GM21825 (cell line): Measurements from ENCODE around the gene RMRP.

Experiments
- ATAC-seq: cut with Tn5 transposase; IDR thresholded peaks from one replicate; pipeline ENCODE4 v1.9.1; 2021; ENCODE audit warnings: mild to moderate bottlenecking, moderate library complexity; ENCODE audit not compliant: unreplicated experiment

Gene RMRP

DNA sequence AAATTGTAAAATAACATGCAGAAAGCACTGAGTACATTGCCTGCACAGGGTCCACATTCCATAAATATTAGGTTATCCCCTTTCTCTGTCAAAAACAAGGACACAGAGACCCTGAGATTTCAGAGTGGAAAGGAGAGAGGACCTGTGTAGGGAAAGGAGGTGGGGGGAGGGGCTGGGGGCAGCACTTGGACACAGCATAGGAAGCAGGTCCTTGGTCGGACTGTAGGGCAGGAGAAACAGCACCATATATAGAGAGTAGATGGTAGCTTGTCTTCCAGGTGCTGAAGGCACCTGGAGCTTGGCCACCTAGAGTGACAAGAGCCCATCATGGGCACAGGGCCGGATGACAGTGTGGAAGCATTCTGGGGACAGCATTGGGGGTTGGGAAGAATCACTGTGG, 29.5 kb upstream of the RMRP start:
- no peak for ATAC-seq

DNA sequence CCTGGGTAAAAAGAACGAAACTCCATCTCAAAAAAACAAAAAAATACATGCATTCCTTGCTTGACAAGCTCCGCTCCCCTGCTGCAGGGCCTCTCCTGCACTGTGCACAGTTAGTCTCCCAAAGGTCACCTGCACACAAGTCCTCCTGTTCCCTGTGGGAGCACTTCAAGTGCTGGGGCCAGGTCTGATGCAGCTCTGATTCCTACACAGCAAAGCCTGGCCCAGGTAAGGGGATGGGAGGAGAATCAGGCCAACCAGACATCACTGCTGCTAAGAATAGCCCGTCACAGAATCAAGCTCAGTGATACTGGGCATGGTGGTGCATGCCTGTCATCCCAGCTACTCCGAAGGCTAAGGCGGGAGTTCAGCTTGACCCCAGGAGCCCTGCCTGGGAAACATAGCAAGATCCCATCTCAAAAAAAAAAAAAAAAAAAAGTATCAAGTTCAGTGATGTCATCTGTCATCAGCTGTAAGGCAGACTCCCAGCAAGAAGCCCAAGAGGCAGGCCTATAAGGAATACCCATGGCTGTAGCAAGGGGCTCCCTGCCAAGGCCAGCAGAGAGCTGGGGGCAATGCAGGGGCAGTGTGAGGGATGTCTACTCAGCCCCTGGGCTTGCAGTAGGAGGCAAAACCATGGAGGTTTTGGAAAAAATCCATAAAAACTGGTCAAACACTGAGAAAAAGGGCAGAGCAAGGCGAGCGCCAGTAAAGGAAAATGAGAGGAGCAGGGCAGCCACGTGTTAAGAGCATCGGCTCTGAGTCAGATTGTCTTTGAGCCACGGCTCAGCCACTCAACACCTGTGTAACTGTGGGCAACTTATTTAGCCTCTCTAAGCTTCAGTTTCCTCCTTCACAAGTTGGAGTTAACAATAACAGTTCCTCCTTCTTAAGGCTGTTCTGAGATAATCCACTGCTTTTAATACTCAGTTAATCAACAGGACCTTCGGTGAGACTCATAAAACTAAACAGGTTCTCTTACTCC, 28.7 kb upstream of the RMRP start:
- ATAC-seq, result no peak

DNA sequence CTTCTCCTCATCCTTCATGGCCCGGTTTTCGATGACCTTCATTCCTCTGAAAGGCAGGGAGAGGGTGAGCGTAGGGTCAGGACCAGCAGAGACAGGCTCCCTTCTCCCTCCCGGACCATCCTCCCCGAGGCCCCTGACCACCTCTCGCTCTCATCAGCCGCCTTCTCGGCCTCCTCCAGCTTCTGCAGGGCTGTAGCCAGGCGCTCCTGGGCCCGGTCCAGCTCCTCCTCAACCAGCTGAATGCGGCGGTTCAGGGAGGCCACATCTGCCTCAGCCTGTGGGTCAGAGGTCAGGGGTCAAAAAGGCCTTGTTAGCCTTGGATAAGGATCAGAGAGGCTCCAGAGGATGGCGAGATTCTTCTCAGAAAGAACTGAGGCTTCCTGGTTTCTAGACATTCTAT, 27.7 kb upstream of the RMRP start:
- ATAC-seq, result no peak

DNA sequence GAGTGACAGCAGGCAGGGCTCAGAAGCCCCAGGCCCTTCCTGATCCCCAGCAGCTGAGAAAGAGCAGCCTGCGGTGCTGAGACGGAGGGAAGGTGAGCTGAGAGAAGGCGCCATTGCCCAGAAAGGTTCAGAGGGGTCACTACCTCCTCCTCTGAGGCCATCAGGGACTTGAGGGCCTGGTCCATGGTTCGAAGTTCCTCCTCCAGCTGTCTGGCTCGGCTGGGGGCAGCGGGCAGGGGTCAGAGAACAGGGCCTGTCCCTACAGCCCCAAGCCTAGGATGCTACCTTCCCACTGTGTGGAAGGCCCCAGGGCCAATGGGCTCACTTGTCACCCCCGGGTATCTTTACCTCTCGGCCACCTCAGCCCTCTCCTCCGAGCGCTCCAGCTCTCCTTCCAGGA, 27.1 kb upstream of the RMRP start:
- no peak for ATAC-seq

DNA sequence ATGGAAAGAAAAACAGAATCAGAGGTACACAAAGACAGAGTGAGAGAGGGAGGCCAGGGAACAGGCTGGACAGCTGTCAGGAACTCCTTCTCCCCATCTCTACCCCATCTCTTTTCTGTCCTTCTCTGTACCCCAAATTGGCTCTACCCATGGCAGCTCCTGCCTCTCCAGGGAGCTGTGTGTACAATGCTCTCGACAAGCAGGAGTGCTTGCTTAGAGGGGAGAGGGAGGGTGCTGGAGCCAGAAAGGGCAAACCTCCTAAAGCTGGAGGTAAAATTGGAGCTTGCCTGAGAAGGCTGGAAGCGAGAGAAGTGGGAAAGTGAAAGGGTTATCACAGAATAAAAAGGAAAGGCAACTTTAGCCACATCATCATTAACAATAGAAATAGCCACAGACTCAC, 25.5 kb upstream of the RMRP start:
- ATAC-seq, result no peak

DNA sequence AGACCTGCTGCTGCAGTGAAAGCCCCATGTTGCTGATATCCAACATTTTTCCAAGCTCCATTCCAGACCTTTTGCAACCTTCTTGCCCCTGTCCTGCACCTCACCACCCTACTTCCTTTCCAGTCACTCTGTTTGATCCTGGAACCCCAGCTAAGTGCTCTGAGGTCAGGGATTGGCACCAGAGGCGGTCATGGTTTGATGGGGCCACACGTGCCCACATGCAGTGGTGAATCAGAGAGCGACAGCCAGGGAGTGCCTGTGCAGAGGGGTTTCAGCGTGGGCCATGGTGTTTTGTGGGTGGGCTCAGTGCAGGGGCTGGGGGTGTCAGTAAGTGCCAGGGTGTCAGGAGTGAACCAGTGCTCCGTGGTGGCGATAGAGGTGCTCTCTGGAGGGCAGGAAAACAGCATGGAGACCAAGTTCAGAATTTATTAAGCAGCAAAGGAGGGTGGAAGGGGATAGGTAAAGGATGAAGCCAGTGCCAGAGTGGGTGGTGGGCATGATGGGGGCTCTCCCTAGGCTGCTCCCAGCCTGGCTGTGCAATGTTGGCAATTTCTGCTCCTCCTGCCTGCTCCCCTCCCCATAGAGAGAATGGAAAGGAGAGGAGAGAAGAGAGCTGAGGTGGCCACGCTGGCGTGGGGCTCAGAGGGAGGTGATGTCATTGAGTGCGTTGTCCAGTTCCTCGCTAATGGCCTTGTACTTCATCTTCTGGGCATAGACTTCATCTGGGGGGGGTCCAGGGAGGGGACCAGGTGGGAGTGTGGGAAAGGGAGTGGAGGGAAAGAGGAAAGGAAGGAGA, 24.9 kb upstream of the RMRP start:
- ATAC-seq, result no peak

DNA sequence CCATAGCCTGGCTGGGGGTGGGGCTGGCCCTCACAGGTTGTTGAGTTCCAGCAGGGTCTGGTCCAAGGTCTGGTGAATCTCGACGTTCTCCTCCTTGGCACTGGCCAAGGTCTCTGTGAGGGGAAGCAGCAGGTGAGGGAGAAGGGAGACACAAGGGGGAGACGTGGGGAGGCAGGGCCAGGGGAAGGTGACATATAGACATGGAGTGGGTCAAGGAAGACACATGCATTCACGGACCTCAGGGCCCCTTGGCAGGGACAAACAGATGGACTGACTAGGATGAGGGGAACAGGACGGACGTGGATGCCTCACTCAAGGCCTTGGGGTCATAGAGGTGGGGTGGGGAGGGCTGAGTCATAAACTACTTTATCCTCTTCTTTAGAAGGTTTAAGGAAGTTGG, 24.2 kb upstream of the RMRP start:
- ATAC-seq, result no peak

DNA sequence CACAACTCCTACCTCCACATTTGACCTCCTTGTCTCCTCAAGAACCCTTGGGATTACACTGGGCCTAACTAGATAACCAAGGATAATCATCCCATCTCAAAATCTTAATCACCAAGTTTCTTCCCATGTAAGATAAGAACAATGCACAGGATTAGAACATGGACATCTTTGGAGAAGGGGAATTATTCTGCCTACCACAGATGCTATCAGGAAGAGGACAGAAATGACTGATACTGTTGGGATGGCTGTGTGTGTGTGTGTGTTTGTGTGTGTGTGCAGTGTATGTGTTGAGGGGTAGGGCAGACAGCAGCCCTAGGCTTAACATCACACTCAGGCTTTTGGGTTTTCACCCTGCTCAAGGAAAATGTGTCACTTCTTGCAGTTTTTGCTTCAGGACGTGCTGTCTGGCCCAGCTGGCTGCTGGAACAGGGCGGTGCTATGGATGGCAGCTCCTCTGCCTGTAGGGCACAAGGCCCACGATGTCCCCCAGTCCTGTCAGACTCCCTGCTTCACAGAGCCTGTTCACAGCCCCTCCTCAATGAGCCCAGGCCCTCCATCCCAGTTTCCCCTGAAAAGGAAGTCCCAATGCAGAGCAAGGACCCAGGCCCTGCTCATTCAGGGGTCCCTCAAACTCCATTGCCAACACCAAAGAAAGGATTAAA, 23.7 kb upstream of the RMRP start:
- ATAC-seq, result no peak

DNA sequence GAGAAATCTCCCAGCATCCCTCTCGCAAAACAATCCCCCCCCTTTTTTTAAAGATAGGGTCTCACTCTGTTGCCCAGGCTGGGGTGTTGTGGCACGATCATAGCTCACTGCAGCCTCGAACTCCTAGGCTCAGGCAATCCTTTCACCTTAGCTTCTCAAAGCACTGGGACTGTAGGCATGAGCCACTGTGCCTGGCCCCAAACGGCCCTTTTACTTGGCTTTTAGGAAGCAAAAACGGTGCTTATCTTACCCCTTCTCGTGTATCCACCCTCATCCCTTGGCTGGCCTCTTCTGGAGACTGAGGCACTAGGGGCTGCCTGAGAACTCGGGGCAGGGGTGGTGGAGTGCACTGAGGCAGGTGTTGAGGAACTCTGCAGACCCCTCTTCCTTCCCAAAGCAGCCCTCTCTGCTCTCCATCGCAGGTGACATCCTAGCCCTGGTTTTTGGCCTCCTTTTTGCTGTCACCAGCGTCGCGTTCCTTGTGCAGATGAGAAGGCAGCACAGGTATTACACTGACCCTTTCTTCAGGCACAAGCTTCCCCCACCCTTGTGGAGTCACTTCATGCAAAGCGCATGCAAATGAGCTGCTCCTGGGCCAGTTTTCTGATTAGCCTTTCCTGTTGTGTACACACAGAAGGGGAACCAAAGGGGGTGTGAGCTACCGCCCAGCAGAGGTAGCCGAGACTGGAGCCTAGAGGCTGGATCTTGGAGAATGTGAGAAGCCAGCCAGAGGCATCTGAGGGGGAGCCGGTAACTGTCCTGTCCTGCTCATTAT, 22.7 kb upstream of the RMRP start:
- ATAC-seq, result no peak

DNA sequence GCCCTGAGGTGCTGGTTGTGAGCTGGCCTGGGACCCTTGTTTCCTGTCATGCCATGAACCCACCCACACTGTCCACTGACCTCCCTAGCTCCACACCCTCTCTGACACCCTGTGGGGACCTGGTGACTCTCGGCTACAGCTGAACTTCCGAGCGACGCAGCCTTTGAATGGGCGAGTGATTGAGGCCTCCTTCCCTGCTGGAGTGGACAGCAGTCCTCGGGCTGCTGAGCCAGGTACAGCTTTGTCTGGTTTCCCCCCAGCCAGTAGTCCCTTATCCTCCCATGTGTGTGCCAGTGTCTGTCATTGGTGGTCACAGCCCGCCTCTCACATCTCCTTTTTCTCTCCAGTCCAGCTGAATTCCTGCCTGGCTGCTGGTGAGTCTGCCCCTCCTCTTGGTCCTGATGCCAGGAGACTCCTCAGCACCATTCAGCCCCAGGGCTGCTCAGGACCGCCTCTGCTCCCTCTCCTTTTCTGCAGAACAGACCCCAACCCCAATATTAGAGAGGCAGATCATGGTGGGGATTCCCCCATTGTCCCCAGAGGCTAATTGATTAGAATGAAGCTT, 22.0 kb upstream of the RMRP start:
- ATAC-seq, result no peak

DNA sequence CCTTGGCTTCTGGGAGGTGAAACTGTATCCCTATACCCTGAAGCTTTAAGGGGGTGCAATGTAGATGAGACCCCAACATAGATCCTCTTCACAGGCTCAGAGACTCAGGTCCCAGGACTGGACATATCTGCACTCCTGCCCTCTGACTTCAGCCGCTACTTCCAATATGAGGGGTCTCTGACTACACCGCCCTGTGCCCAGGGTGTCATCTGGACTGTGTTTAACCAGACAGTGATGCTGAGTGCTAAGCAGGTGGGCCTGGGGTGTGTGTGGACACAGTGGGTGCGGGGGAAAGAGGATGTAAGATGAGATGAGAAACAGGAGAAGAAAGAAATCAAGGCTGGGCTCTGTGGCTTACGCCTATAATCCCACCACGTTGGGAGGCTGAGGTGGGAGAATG, 21.3 kb upstream of the RMRP start:
- ATAC-seq, result no peak

DNA sequence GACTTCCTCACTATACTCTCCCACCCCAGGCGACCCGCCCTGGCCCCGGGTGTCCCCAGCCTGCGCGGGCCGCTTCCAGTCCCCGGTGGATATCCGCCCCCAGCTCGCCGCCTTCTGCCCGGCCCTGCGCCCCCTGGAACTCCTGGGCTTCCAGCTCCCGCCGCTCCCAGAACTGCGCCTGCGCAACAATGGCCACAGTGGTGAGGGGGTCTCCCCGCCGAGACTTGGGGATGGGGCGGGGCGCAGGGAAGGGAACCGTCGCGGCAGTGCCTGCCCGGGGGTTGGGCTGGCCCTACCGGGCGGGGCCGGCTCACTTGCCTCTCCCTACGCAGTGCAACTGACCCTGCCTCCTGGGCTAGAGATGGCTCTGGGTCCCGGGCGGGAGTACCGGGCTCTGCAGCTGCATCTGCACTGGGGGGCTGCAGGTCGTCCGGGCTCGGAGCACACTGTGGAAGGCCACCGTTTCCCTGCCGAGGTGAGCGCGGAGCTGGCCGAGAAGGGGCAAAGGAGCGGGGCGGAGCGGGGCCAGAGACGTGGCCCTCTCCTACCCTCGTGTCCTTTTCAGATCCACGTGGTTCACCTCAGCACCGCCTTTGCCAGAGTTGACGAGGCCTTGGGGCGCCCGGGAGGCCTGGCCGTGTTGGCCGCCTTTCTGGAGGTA, 18.0 kb upstream of the RMRP start:
- no peak for ATAC-seq

DNA sequence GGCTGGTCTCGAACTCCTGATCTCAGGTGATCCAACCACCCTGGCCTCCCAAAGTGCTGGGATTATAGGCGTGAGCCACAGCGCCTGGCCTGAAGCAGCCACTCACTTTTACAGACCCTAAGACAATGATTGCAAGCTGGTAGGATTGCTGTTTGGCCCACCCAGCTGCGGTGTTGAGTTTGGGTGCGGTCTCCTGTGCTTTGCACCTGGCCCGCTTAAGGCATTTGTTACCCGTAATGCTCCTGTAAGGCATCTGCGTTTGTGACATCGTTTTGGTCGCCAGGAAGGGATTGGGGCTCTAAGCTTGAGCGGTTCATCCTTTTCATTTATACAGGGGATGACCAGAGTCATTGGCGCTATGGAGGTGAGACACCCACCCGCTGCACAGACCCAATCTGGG, 17.4 kb upstream of the RMRP start:
- no peak for ATAC-seq

DNA sequence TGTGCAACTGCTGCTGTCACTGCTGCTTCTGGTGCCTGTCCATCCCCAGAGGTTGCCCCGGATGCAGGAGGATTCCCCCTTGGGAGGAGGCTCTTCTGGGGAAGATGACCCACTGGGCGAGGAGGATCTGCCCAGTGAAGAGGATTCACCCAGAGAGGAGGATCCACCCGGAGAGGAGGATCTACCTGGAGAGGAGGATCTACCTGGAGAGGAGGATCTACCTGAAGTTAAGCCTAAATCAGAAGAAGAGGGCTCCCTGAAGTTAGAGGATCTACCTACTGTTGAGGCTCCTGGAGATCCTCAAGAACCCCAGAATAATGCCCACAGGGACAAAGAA, 16.2 kb upstream of the RMRP start:
- ATAC-seq, result no peak

DNA sequence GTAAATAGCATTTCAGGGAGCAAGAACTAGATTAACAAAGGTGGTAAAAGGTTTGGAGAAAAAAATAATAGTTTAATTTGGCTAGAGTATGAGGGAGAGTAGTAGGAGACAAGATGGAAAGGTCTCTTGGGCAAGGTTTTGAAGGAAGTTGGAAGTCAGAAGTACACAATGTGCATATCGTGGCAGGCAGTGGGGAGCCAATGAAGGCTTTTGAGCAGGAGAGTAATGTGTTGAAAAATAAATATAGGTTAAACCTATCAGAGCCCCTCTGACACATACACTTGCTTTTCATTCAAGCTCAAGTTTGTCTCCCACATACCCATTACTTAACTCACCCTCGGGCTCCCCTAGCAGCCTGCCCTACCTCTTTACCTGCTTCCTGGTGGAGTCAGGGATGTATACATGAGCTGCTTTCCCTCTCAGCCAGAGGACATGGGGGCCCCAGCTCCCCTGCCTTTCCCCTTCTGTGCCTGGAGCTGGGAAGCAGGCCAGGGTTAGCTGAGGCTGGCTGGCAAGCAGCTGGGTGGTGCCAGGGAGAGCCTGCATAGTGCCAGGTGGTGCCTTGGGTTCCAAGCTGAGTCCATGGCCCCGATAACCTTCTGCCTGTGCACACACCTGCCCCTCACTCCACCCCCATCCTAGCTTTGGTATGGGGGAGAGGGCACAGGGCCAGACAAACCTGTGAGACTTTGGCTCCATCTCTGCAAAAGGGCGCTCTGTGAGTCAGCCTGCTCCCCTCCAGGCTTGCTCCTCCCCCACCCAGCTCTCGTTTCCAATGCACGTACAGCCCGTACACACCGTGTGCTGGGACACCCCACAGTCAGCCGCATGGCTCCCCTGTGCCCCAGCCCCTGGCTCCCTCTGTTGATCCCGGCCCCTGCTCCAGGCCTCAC, 15.6 kb upstream of the RMRP start, which contains the start of gene CA9:
CA9 (plus strand) TSS at position 797 of the 893 bp plus-strand sequence; CDS start at position 829, 32 bp downstream.
- no peak for ATAC-seq

DNA sequence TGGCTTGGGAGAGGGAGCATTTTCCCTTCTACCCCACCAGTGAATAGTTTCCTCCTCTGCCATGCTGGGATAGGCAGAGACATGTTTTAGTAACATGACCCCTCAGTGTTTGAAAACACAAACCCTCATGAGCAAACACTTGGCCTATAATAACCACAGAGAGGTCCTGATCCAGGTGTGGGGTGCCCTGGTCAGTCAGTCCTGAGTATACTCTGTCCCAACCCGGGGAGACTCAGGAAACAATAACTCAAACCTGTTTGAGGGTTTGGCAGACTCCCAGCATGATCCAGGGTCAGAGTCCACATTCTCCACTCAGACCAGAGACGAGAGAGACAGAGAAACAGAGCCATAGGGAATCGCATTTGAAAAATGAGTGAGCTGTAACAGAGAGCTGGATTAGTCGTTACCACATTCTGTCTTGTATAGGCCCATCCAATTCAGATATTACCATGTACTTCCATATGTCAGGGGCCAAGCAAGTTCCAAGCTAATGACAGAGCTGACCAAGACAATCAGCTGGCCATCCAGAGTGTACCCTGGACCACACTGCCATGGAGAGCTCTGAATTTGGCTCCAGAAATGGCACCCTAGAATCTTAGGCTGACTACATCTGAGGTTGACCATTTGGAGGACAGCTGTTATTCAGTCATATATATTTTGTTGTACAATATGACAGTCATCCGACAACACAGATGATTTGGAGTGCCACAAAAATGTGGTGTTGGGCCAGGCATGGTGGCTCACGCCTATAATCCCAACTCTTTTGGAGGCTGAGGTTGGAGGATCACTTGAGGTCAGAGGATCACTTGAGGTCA, 11.7 kb upstream of the RMRP start:
- no peak for ATAC-seq

DNA sequence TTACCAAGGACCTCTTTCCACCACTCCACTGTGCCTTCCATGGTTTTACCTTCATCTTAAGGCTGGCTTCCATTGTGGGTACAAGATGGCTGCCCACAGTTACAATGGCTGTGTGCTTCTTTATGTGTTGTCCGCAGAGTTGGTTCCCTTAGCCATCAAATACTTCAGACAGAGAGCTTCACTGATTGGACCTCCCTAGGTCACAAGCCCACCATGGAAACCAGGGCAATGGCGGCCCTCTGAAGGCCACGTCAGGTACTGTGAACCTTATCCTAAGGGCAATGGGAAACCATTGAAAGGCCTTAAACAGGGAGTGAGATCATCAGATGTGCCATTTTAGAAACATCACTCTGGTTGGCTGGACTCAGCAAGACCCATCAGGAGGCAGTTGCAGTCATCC, 10.1 kb upstream of the RMRP start:
- ATAC-seq, result no peak

DNA sequence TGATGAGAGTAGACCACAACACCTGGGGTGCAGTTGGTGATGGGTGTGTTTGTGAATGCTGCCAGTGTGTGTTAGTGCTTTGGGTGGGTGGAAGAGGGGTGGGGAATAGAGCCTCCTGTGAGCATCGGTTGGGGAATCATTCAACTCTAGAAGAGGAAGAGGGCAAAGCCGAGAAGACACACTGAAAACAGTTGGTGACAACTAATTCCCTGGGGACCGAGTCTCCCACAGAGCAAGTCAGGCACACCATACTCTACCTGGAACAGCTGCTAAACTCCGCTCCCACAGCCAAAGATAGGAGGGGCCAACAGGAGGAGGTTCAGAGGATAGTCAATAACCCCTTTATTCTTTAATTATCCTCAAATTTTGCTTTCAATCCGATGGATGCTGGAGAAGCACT, 8.7 kb upstream of the RMRP start:
- no peak for ATAC-seq
